Neural progenitor cell (in vitro differentiated cells): ENCODE data around the gene IFI27L1. TPM values are rescaled to one million over a fixed set of nuclear protein-coding genes. Genes with fewer than 3 reads are reported as not detected.

Experiments
- DNase-seq: peaks from one replicate; pipeline ENCODE4 v3.0.0-alpha.2; 2016; ENCODE audit warnings: low spot score
- H2AFZ ChIP-seq: fragments of 200-600 bp; sonication (generic); replicated peaks from 2 replicates; pipeline ENCODE4 v1.6.1; 2016; ENCODE audit warnings: antibody characterized with exemption
- H3F3A ChIP-seq: fragments of 200-600 bp; sonication (generic); 2 replicates; pipeline ENCODE4 v1.6.1; 2016; ENCODE audit warnings: antibody characterized with exemption, low read depth
- H3K27ac ChIP-seq: fragments of 200-600 bp; sonication (generic); 2 replicates; pipeline ENCODE4 v1.5.1; 2016; ENCODE audit warnings: mild to moderate bottlenecking
- H3K27me3 ChIP-seq: fragments of 200-600 bp; sonication (generic); 2 replicates; pipeline ENCODE4 v1.6.1; 2016; ENCODE audit warnings: mild to moderate bottlenecking, moderate library complexity
- H3K36me3 ChIP-seq: fragments of 200-600 bp; sonication (generic); 2 replicates; pipeline ENCODE4 v1.5.1; 2016
- H3K4me1 ChIP-seq: fragments of 200-600 bp; sonication (generic); 2 replicates; pipeline ENCODE4 v1.6.1; 2016; ENCODE audit warnings: mixed run types
- H3K4me2 ChIP-seq: fragments of 200-600 bp; sonication (generic); 2 replicates; pipeline ENCODE4 v1.6.1; 2016
- H3K4me3 ChIP-seq: fragments of 200-600 bp; sonication (generic); 2 replicates; pipeline ENCODE4 v1.5.1; 2016
- H3K79me2 ChIP-seq: fragments of 200-600 bp; sonication (generic); 2 replicates; pipeline ENCODE4 v1.6.1; 2016; ENCODE audit warnings: low read depth
- H3K9ac ChIP-seq: fragments of 200-600 bp; sonication (generic); 2 replicates; pipeline ENCODE4 v1.6.1; 2016
- H3K9me3 ChIP-seq: fragments of 200-600 bp; sonication (generic); 2 replicates; pipeline ENCODE4 v1.5.1; 2016; ENCODE audit warnings: low read depth
- H4K20me1 ChIP-seq: fragments of 200-600 bp; sonication (generic); 2 replicates; pipeline ENCODE4 v1.6.1; 2016; ENCODE audit warnings: low read depth
- H3K27ac Mint-ChIP-seq: 3 replicates; pipeline ENCODE4 v1.8.0; 2021; ENCODE audit warnings: mixed read lengths
- H3K27me3 Mint-ChIP-seq: 2 replicates; pipeline ENCODE4 v1.8.0; 2022; ENCODE audit warnings: low read depth, mild to moderate bottlenecking, inconsistent platforms, moderate library complexity, mixed read lengths; ENCODE audit not compliant: insufficient read depth
- H3K36me3 Mint-ChIP-seq: 3 replicates; pipeline ENCODE4 v1.8.0; 2021; ENCODE audit warnings: mixed read lengths
- H3K4me1 Mint-ChIP-seq: 3 replicates; pipeline ENCODE4 v1.8.0; 2021; ENCODE audit warnings: mixed read lengths
- H3K4me3 Mint-ChIP-seq: 3 replicates; pipeline ENCODE4 v1.8.0; 2021; ENCODE audit warnings: mild to moderate bottlenecking, moderate library complexity, mixed read lengths
- H3K9me3 Mint-ChIP-seq: 3 replicates; pipeline ENCODE4 v1.8.0; 2020; ENCODE audit warnings: mixed read lengths
- EZH2 ChIP-seq: fragments of 200-600 bp; sonication (generic); IDR thresholded peaks from 2 replicates; pipeline ENCODE4 v1.6.1; 2017; ENCODE audit warnings: antibody characterized with exemption, mild to moderate bottlenecking, moderate library complexity
- EZH2phosphoT487 ChIP-seq: fragments of 200-600 bp; sonication (generic); IDR thresholded peaks from 2 replicates; pipeline ENCODE4 v1.6.1; 2017; ENCODE audit warnings: antibody characterized with exemption
- total RNA-seq: library from RNA; depleted of rRNA; stranded (reverse); fragments of >200 nt; gene quantifications from 2 replicates; pipeline ENCODE4 v1.2.3, GENCODE V29; 2015; ENCODE audit warnings: low replicate concordance
- TF ChIP-seq, protein P1 (sequence below): fragments of 200-600 bp; sonication (generic); IDR thresholded peaks from 2 replicates; pipeline ENCODE4 v1.5.1; 2017; ENCODE audit warnings: antibody characterized with exemption, mild to moderate bottlenecking

The IFI27L1 gene
- total RNA-seq, 1 donor from 2014 or later = 10.8 TPM

DNA sequence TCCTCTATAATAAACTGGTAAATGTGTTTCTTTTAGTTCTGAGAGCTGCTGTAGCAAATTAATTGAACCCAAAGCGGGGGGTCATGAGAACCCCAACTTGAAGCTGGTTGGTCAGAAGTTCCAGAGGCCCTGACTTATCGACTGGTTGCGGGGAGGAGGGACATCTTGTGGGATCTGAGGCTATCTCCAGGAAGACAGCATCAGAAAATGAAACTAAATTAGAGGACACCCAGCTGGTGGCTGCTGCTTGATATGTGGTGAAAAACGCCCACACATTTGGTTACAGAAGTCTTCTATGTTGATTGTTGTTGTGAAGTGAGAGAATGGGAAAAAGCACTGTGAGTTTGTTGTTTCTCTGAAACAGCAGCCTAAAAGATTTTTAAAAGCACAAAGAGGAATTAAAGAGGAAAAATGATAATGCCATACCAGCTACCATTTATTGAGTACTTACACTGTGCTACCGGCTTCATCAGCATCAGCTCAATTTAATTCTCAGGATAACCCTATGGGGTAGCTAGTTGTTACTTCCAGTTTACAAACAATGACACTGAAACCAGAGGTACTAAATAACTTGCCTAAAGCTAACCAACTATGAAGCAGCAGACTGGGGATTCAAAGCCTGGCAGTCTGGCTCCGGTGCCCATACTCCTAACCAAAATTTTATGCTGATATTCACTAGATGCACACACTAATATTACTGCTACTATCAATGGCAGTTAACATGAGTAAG, 24.4 kb upstream of the IFI27L1 start:
- Mint-ChIP-seq H3K27me3 (no peaks in the 10 kb centered on the region), H3K9me3 (no peaks in the 10 kb centered on the region), H3K36me3 (peaks cover 58% of the 10 kb centered on the region), H3K27ac (no peak overlapping the region), H3K4me3 (no peak overlapping the region), H3K4me1 (peaks cover 5% of the 10 kb centered on the region)
- Histone ChIP-seq H3K27me3 (no peaks in the 10 kb centered on the region), H3F3A (no peaks in the 10 kb centered on the region), H3K9ac (no peak overlapping the region), H3K4me2 (no peak overlapping the region), H3K4me1 (no peaks in the 10 kb centered on the region), H3K27ac (no peak overlapping the region), H3K9me3 (no peaks in the 10 kb centered on the region), H3K4me3 (no peak overlapping the region), H2AFZ (no peak overlapping the region), H3K36me3 (no peaks in the 10 kb centered on the region), H4K20me1 (peaks cover 4% of the 10 kb centered on the region), H3K79me2 (no peaks in the 10 kb centered on the region)
- TF ChIP-seq, protein P1, sequence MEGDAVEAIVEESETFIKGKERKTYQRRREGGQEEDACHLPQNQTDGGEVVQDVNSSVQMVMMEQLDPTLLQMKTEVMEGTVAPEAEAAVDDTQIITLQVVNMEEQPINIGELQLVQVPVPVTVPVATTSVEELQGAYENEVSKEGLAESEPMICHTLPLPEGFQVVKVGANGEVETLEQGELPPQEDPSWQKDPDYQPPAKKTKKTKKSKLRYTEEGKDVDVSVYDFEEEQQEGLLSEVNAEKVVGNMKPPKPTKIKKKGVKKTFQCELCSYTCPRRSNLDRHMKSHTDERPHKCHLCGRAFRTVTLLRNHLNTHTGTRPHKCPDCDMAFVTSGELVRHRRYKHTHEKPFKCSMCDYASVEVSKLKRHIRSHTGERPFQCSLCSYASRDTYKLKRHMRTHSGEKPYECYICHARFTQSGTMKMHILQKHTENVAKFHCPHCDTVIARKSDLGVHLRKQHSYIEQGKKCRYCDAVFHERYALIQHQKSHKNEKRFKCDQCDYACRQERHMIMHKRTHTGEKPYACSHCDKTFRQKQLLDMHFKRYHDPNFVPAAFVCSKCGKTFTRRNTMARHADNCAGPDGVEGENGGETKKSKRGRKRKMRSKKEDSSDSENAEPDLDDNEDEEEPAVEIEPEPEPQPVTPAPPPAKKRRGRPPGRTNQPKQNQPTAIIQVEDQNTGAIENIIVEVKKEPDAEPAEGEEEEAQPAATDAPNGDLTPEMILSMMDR = no peak
- TF ChIP-seq EZH2phosphoT487 = no peak
- TF ChIP-seq EZH2 = no peak
- no peak for DNase-seq

GRCh38 chr14:94058128-94058673, 22.9 kb upstream of the IFI27L1 start:
- H3K79me2 ChIP-seq = peaks cover 7% of the 10 kb centered on the region
- H3F3A ChIP-seq = no peaks in the 10 kb centered on the region
- TF ChIP-seq, protein P1 = no peak
- TF ChIP-seq EZH2phosphoT487 (no peak), EZH2 (no peak)
- no peak overlapping the region for H3K4me2 ChIP-seq
- no peak overlapping the region for H3K27ac Mint-ChIP-seq
- no peaks in the 10 kb centered on the region for H3K36me3 ChIP-seq
- no peaks in the 10 kb centered on the region for H3K4me1 ChIP-seq
- H3K4me1 Mint-ChIP-seq = no peaks in the 10 kb centered on the region
- H3K36me3 Mint-ChIP-seq = peaks cover 53% of the 10 kb centered on the region
- H3K9ac ChIP-seq = no peak overlapping the region
- no peak overlapping the region for H2AFZ ChIP-seq
- no peaks in the 10 kb centered on the region for H3K27me3 Mint-ChIP-seq
- no peak overlapping the region for H3K27ac ChIP-seq
- DNase-seq = no peak
- H3K4me3 Mint-ChIP-seq = no peak overlapping the region
- H3K27me3 ChIP-seq = no peaks in the 10 kb centered on the region
- no peak overlapping the region for H3K4me3 ChIP-seq
- H3K9me3 ChIP-seq = no peaks in the 10 kb centered on the region
- no peaks in the 10 kb centered on the region for H3K9me3 Mint-ChIP-seq
- H4K20me1 ChIP-seq = peaks cover 10% of the 10 kb centered on the region

GRCh38 chr14:94058674-94059138, 22.4 kb upstream of the IFI27L1 start:
- H3K27me3 ChIP-seq = no peaks in the 10 kb centered on the region
- no peak for TF ChIP-seq EZH2phosphoT487
- TF ChIP-seq, protein P1 = no peak
- no peak overlapping the region for H3K4me2 ChIP-seq
- no peaks in the 10 kb centered on the region for H3F3A ChIP-seq
- Mint-ChIP-seq H3K36me3 (peaks cover 53% of the 10 kb centered on the region), H3K4me3 (no peak overlapping the region), H3K4me1 (no peaks in the 10 kb centered on the region), H3K9me3 (no peaks in the 10 kb centered on the region), H3K27me3 (no peaks in the 10 kb centered on the region), H3K27ac (no peak overlapping the region)
- no peak overlapping the region for H2AFZ ChIP-seq
- no peaks in the 10 kb centered on the region for H3K4me1 ChIP-seq
- peaks cover 10% of the 10 kb centered on the region for H4K20me1 ChIP-seq
- no peak for DNase-seq
- no peak overlapping the region for H3K4me3 ChIP-seq
- H3K79me2 ChIP-seq = peaks cover 12% of the 10 kb centered on the region
- H3K9ac ChIP-seq = no peak overlapping the region
- no peak overlapping the region for H3K27ac ChIP-seq
- no peaks in the 10 kb centered on the region for H3K36me3 ChIP-seq
- no peaks in the 10 kb centered on the region for H3K9me3 ChIP-seq
